GM12873 (cell line): ENCODE results near the gene RASGEF1C.

ENCODE experiments used
- CTCF ChIP-seq: IDR thresholded peaks from 2 replicates; pipeline ENCODE4 v1.5.1; 2012; ENCODE audit warnings: low read depth, mild to moderate bottlenecking, moderate library complexity, low read length, control low read depth; ENCODE audit not compliant: insufficient read depth; ENCODE audit errors: missing control alignments

The RASGEF1C gene

GRCh38 chr5:180102636-180103035 is 106.4 kb downstream of the RASGEF1C start:
- TF ChIP-seq CTCF: no peak

GRCh38 chr5:180101451-180102105 is 107.4 kb downstream of the RASGEF1C start:
- TF ChIP-seq CTCF: no peak

GRCh38 chr5:180100621-180101450 is 108.2 kb downstream of the RASGEF1C start:
- TF ChIP-seq CTCF: no peak

GRCh38 chr5:180099733-180100611 is 109.0 kb downstream of the RASGEF1C start:
- no peak for TF ChIP-seq CTCF

GRCh38 chr5:180098991-180099732 is 109.8 kb downstream of the RASGEF1C start:
- no peak for TF ChIP-seq CTCF

- TF ChIP-seq CTCF: no peak
These were observed 110.5 kb downstream of the RASGEF1C start for GRCh38 chr5:180098526-180098925.

- TF ChIP-seq CTCF: no peak
These were observed 111.1 kb downstream of the RASGEF1C start for GRCh38 chr5:180097926-180098325.
